Measurements from ENCODE around the gene MED12L. TPM values are rescaled to one million over a fixed set of nuclear protein-coding genes. Genes with fewer than 3 reads are reported as not detected.

MED12L gene
- total RNA-seq, 4 donors from 2014 or later: 0.08 to 1.5 (median 0.19) TPM

- Histone ChIP-seq H3K9me3 (no peaks in the 10 kb centered on the region), H3K27me3 (no peaks in the 10 kb centered on the region), H3K4me1 (no peaks in the 10 kb centered on the region), H3K4me3 (no peak overlapping the region), H3K27ac (no peak overlapping the region), H3K36me3 (no peaks in the 10 kb centered on the region)
- intact Hi-C loops (cut with DNase I): no loop called here
- WGBS, 2 donors: 81 to 87% methylated on average over 6 of the region's 6 CpGs
- TF ChIP-seq CTCF (IDR thresholded peaks at IDR 0.05): no peak
- DNase-seq: no peak
These were observed 69.1 kb downstream of the MED12L start for GRCh38 chr3:151154566-151154965.

- intact Hi-C loops (cut with DNase I): no loop called here
- Histone ChIP-seq H3K9me3 (no peaks in the 10 kb centered on the region), H3K4me3 (no peak overlapping the region), H3K27ac (no peak overlapping the region), H3K27me3 (no peaks in the 10 kb centered on the region), H3K36me3 (no peaks in the 10 kb centered on the region), H3K4me1 (no peaks in the 10 kb centered on the region)
- no peak for TF ChIP-seq CTCF (IDR thresholded peaks at IDR 0.05)
- WGBS, 2 donors: 65 to 75% methylated on average over 8 of the region's 8 CpGs
- no peak for DNase-seq
These were observed 70.1 kb downstream of the MED12L start for GRCh38 chr3:151155409-151156128.

GRCh38 chr3:151156618-151157216, 71.3 kb downstream of the MED12L start:
- 33 to 39% methylated on average over 3 of the region's 3 CpGs for WGBS, 2 donors
- no peak for TF ChIP-seq POLR2A (IDR thresholded peaks at IDR 0.05)
- TF ChIP-seq CTCF (IDR thresholded peaks at IDR 0.05): peak in 4 of 6 experiments; percentile 33 to 54 (median 41)
- Histone ChIP-seq H3K4me1 (no peaks in the 10 kb centered on the region), H3K27ac (no peak overlapping the region), H3K36me3 (no peaks in the 10 kb centered on the region), H3K9me3 (no peaks in the 10 kb centered on the region), H3K4me3 (no peak overlapping the region), H3K27me3 (no peaks in the 10 kb centered on the region)
- intact Hi-C loops (cut with DNase I): no loop called here
- DNase-seq: no peak

GRCh38 chr3:151159806-151160205, 74.3 kb downstream of the MED12L start:
- Histone ChIP-seq H3K36me3 (no peaks in the 10 kb centered on the region), H3K27me3 (no peaks in the 10 kb centered on the region), H3K9me3 (no peaks in the 10 kb centered on the region), H3K4me3 (no peak overlapping the region), H3K4me1 (no peaks in the 10 kb centered on the region), H3K27ac (no peak overlapping the region)
- TF ChIP-seq CTCF (IDR thresholded peaks at IDR 0.05) (no peak), POLR2A (IDR thresholded peaks at IDR 0.05) (no peak)
- no peak for DNase-seq
- 88 to 91% methylated on average over 10 of the region's 10 CpGs for WGBS, 2 donors
- intact Hi-C loops (cut with DNase I): no loop called here

GRCh38 chr3:151165226-151165625, 79.8 kb downstream of the MED12L start:
- no peak for DNase-seq
- Histone ChIP-seq H3K27me3 (no peaks in the 10 kb centered on the region), H3K36me3 (no peaks in the 10 kb centered on the region), H3K27ac (no peak overlapping the region), H3K4me3 (no peak overlapping the region), H3K9me3 (no peaks in the 10 kb centered on the region), H3K4me1 (peaks cover 0 to 8% (median 0%) of the 10 kb centered on the region in 3 donors)
- WGBS, 2 donors: 81 to 84% methylated on average over 7 of the region's 7 CpGs
- TF ChIP-seq CTCF (IDR thresholded peaks at IDR 0.05): no peak
- TF ChIP-seq POLR2A (IDR thresholded peaks at IDR 0.05): no peak
- intact Hi-C loops (cut with DNase I): loop anchor here (5.0 kb wide), 1 partner anchor 117 kb away; no protein-coding TSS in a partner anchor

Data from esophagus squamous epithelium (tissue), 5 donors.